Subcutaneous abdominal adipose tissue (tissue), 5 donors: Measurements from ENCODE around the gene NCAN.
"Not testable (repeated sequence)": the region's sequence is repeated elsewhere in the genome, so short reads cannot be mapped to it uniquely, and the experiment has no call there.

Experiments used
- H3K27ac ChIP-seq: one replicate; pipeline ENCODE4 v1.7.0; 2013; ENCODE audit warnings: low read depth, mild to moderate bottlenecking, inconsistent platforms, low read length, moderate library complexity
- H3K27me3 ChIP-seq, 5 donors: one replicate each; pipeline ENCODE4 v1.7.0; 2013; ENCODE audit warnings: low read length in 5 of 5, inconsistent platforms in 1 of 5; ENCODE audit not compliant: control insufficient read depth in 5 of 5, insufficient read depth in 4 of 5
- H3K36me3 ChIP-seq, 5 donors: one replicate each; pipeline ENCODE4 v1.7.0; 2013; ENCODE audit warnings: low read length in 5 of 5; ENCODE audit not compliant: control insufficient read depth in 5 of 5, insufficient read depth in 5 of 5
- H3K4me1 ChIP-seq, 5 donors: one replicate each; pipeline ENCODE4 v1.7.0; 2013; ENCODE audit warnings: low read length in 5 of 5, mild to moderate bottlenecking in 3 of 5, moderate library complexity in 1 of 5; ENCODE audit not compliant: control insufficient read depth in 5 of 5, insufficient read depth in 5 of 5
- H3K4me3 ChIP-seq, 5 donors: one replicate each; pipeline ENCODE4 v1.7.0; 2013; ENCODE audit warnings: low read length in 5 of 5, low read depth in 1 of 5
- H3K9ac ChIP-seq, 5 donors: one replicate each; pipeline ENCODE4 v1.7.0; 2013; ENCODE audit warnings: low read length in 5 of 5, mild to moderate bottlenecking in 4 of 5, moderate library complexity in 3 of 5
- H3K9me3 ChIP-seq, 5 donors: one replicate each; pipeline ENCODE4 v1.7.0; 2013; ENCODE audit warnings: low read length in 5 of 5; ENCODE audit not compliant: control insufficient read depth in 5 of 5
- donor health status: healthy.
- donor health status: healthy.
- donor health status: healthy.
- donor health status: healthy.
- donor health status: healthy.

NCAN gene

GRCh38 chr19:19236173-19236572, 24.4 kb downstream of the NCAN start:
- H3K4me3 ChIP-seq = no peak overlapping the region
- no peak overlapping the region for H3K9ac ChIP-seq
- H3K9me3 ChIP-seq = peaks cover 13 to 27% (median 22%) of the 10 kb centered on the region in 5 donors

GRCh38 chr19:19238126-19238894, 26.6 kb downstream of the NCAN start:
- Histone ChIP-seq H3K27me3 (peaks cover 0 to 6% (median 3%) of the 10 kb centered on the region in 5 donors), H3K9me3 (peaks cover 13 to 24% (median 18%) of the 10 kb centered on the region in 5 donors), H3K27ac (no peak overlapping the region), H3K36me3 (no peaks in the 10 kb centered on the region), H3K4me3 (no peak overlapping the region), H3K9ac (no peak overlapping the region), H3K4me1 (no peaks in the 10 kb centered on the region)

More at GRCh38 chr19:19236173-19236572, 24.4 kb downstream of the NCAN start:
- Histone ChIP-seq H3K27ac (no peak overlapping the region), H3K4me1 (no peaks in the 10 kb centered on the region), H3K36me3 (no peaks in the 10 kb centered on the region), H3K27me3 (peaks cover 0 to 10% (median 6%) of the 10 kb centered on the region in 5 donors)

GRCh38 chr19:19239675-19240074, 27.9 kb downstream of the NCAN start:
- Histone ChIP-seq H3K27ac (no peak overlapping the region), H3K36me3 (no peaks in the 10 kb centered on the region), H3K27me3 (peaks cover 0 to 6% (median 3%) of the 10 kb centered on the region in 5 donors), H3K4me1 (no peaks in the 10 kb centered on the region), H3K4me3 (no peak overlapping the region), H3K9ac (no peak overlapping the region), H3K9me3 (peaks cover 3 to 11% (median 4%) of the 10 kb centered on the region in 5 donors)

- Histone ChIP-seq H3K27ac (no peak overlapping the region), H3K9ac (no peak overlapping the region), H3K27me3 (peaks cover 0 to 6% (median 3%) of the 10 kb centered on the region in 5 donors), H3K4me3 (no peak overlapping the region), H3K9me3 (peaks cover 0 to 7% (median 0%) of the 10 kb centered on the region in 5 donors), H3K36me3 (no peaks in the 10 kb centered on the region), H3K4me1 (no peaks in the 10 kb centered on the region)
Observed at GRCh38 chr19:19240476-19240875, 28.7 kb downstream of the NCAN start.

- Histone ChIP-seq H3K36me3 (no peaks in the 10 kb centered on the region), H3K27ac (no peak overlapping the region), H3K4me1 (no peaks in the 10 kb centered on the region), H3K9me3 (no peaks in the 10 kb centered on the region), H3K9ac (no peak overlapping the region), H3K27me3 (peaks cover 3 to 21% (median 7%) of the 10 kb centered on the region in 5 donors), H3K4me3 (no peak overlapping the region)
Observed at GRCh38 chr19:19250196-19250801, 38.5 kb downstream of the NCAN start.

- H3K9ac ChIP-seq, H3K9me3 ChIP-seq, H3K4me1 ChIP-seq, H3K36me3 ChIP-seq, H3K4me3 ChIP-seq, H3K27ac ChIP-seq: not testable (repeated sequence)
- H3K27me3 ChIP-seq = peaks cover 12 to 37% (median 18%) of the 10 kb centered on the region in 5 donors
Observed at GRCh38 chr19:19253409-19253808, 41.7 kb downstream of the NCAN start.

GRCh38 chr19:19256072-19256969, 44.6 kb downstream of the NCAN start:
- no peaks in the 10 kb centered on the region for H3K36me3 ChIP-seq
- H3K27ac ChIP-seq = no peak overlapping the region
- H3K9ac ChIP-seq = no peak overlapping the region
- H3K9me3 ChIP-seq = peaks cover 0 to 8% (median 4%) of the 10 kb centered on the region in 5 donors
- peaks cover 15 to 42% (median 27%) of the 10 kb centered on the region in 5 donors for H3K27me3 ChIP-seq
- no peak overlapping the region for H3K4me3 ChIP-seq
- H3K4me1 ChIP-seq = peaks cover 0 to 5% (median 0%) of the 10 kb centered on the region in 5 donors

GRCh38 chr19:19257137-19257536, 45.4 kb downstream of the NCAN start:
- Histone ChIP-seq H3K4me3 (no peak overlapping the region), H3K9ac (no peak overlapping the region), H3K27me3 (peaks cover 19 to 45% (median 28%) of the 10 kb centered on the region in 5 donors), H3K4me1 (peaks cover 0 to 7% (median 0%) of the 10 kb centered on the region in 5 donors), H3K27ac (no peak overlapping the region), H3K36me3 (no peaks in the 10 kb centered on the region), H3K9me3 (peaks cover 0 to 8% (median 4%) of the 10 kb centered on the region in 5 donors)

- Histone ChIP-seq H3K9ac (no peak overlapping the region), H3K27ac (no peak overlapping the region), H3K27me3 (peaks cover 20 to 54% (median 36%) of the 10 kb centered on the region in 5 donors), H3K4me3 (no peak overlapping the region), H3K36me3 (no peaks in the 10 kb centered on the region), H3K4me1 (peaks cover 0 to 7% (median 0%) of the 10 kb centered on the region in 5 donors), H3K9me3 (peaks cover 0 to 8% (median 4%) of the 10 kb centered on the region in 5 donors)
Observed at GRCh38 chr19:19257836-19258588, 46.3 kb downstream of the NCAN start.
